DMS153 (cell line): ENCODE data around the gene PCDHGA1.
A peak's percentile ranks its signal among the peaks of the same experiment; 100 is the strongest.

Experiments used
- DNase-seq: peaks from one replicate; lab custom pipeline; 2025; lab: John Stamatoyannopoulos, UW

PCDHGA1 gene

DNA sequence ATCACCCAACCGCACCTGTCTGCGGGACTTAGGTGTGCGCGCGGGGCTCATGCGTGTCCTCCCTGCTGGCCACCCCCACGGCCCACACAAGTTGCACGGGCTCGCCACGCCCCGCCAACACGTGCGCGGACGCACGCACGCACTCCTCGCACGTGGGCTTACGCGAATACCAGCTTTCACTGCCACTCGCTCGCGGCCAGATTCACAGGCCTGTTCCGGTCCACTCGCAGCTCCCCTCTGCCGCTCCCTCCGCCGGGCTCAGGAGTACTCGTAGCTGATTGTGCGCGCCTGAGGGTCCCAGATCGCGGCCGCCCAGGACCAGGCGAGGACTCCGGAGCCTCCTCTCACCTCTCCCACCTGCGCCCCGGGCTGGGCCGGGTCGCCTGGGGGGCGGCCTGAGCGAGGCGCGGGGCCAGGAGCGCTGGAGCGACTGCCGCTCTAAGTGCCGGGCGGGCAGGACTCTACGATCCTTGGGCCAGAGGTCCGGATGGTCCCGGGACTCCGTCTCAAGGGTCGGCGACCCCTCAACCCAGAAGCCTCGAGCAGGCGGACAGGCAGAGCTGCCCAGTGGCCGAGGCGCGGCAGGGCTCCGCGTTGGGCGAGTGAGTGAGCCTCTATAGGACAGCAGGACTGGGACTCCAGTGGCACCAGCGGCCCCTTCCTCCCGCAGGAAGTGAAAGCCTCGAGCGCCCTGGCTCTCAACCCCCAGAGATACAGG lies 162.0 kb downstream of the PCDHGA1 start:
- no peak for DNase-seq

- no peak for DNase-seq
These were observed 163.4 kb downstream of the PCDHGA1 start for GRCh38 chr5:141493500-141494422.

GRCh38 chr5:141494761-141495452 lies 164.6 kb downstream of the PCDHGA1 start:
- DNase-seq = no peak

- no peak for DNase-seq
These were observed 165.1 kb downstream of the PCDHGA1 start for GRCh38 chr5:141495453-141495811.

GRCh38 chr5:141496038-141496437 lies 165.7 kb downstream of the PCDHGA1 start:
- no peak for DNase-seq

DNA sequence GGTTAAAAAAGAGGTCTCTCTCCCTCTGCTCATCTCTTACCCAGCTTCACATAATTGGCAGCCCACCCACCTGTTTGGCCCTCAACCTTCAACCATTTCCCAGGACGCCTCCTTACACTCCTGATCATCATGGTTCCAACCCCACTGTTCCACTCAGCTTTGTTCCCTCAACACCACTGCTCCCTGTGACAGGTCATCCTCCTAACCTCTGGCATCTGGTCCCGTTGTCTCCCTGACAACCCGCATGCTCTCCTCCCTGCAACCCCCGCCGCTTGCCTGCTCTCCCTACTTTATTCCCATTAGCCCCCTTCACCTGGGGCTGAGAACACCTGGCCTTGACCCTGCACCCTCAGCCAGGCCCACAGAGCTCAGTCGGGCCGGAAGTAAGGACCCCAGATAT lies 171.4 kb downstream of the PCDHGA1 start:
- no peak for DNase-seq

GRCh38 chr5:141503681-141504080 lies 173.4 kb downstream of the PCDHGA1 start:
- DNase-seq = no peak

DNA sequence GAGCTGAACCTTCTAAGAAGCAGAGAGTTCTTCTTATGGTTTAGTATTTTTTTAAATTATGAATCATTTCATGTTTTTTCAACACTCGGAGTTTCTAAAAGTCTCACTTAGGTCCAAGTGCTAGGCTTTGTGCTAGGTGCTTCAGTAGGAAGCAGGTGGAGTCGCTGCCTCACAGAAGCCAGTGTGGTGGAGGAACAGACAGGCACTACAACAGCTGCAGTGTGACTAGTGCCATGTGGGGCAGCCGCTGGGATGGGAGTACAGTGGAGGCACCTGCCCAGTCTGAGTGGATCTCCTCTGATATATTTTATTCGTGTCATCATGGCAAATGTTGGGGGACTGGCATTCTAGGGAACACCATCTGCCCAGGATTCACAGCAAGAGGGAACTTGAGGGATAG lies 173.9 kb downstream of the PCDHGA1 start:
- no peak for DNase-seq

DNA sequence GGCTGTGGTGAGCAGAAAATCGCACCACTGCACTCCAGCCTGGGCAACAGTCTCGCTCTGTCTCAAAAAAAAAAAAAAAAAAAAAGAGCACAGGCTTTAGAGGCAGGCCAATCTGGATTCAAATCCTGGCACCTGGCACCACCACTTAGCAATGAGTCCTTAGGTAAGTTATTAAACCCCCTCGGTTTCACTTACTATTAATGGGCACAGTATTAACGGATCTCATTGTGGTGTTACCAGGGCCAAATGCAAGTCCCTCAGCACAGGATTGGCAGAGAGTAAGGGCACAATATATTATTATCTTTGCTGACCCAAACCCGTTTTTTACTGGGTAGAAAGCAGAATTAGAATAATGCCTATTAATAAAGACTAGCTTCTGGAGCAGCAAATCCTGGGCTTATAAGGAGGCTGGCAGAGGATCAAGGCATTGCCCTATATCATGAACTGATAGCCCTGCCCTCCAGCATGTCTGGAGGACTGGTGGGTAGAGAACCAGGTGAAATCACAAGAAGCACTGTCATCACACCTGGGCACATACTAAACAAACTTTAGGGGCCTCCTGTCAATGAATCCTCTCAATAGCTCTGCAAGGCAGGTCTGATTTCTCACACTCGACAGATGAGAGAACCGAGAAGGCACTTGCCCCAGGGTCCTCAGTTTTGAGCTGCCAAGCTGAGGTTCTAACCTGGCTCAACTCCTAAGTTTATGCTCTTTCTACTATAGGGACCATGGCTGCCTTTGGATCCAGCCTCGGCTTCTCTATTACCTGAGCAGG lies 176.3 kb downstream of the PCDHGA1 start:
- no peak for DNase-seq

DNA sequence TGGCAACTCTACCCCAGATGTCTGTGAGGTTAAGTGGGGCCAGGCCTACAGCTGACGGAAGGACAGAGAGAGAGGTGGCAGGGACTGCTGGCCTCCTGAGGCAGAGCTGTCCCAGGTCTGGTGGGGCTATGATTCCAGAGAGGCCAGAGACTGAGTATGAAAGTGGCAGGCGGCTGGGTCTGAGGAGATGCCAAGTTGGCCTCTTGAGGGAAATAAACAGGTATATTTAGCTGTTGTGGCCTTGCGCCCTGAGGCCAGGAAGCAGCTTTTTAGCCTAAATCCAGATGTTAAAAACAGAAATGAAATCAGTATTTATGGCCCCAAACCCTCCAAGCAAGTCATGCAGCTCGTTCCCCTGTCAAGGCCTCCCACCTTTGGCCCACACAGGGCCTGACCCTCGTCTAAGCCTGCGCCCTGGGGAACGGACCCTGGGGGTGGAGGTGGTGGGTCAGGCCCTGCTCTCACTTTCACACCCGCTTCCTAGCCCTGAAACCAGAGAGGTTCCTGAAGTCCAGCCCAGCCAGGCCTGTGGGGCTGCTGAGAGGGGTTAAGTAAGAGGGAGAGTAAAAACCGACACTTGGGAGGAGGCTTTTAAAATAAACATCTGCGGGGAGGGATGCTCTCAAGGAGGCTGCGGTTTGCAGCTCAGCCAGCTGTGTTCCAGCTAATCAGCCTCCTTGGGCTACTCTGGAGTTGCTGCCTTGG lies 177.2 kb downstream of the PCDHGA1 start:
- DNase-seq = no peak

GRCh38 chr5:141508440-141508797 lies 178.1 kb downstream of the PCDHGA1 start:
- DNase-seq = no peak

DNA sequence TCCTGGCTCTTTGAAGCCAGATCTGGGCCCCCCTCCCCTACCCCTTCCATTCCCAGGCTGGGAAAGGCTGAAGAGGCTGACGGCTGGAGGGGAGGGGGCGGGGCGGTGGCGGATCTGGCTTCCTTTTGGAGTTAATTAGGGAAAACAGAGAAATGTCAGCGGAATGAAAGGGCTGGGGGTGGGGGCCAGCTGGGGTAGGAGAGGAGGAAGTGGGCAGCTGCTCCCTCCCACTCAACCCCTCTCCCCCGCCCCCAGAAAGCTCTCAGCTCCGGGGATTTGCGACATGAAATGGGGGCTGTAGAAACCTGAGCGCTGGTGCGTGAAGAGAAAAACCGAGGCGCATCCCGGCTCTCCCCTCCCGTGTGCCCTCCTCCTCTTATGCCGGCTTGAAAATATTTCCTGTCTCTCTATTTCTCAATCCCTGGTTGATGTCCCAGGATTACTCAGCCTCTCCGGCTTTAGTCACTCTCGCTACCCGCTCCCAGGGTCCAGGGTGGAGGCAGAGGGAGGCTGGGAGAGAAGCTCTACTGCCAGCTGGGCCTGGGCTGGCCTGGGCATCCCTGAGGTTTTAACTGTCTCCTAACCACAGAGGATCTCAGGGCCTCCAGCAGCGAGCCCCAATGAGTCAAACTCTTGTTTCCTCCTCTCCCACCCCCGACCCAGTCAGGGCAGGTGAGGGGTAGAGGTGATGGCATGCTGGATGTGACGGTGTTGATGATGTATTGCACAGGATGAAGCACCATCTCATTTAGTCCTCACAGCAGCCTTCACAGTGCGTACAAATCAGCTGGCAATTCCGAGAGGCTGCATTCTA lies 178.7 kb downstream of the PCDHGA1 start:
- DNase-seq = no peak

- no peak for DNase-seq
These were observed 179.8 kb downstream of the PCDHGA1 start for GRCh38 chr5:141510160-141510559.

- no peak for DNase-seq
These were observed 180.7 kb downstream of the PCDHGA1 start for GRCh38 chr5:141510850-141511601.

- DNase-seq = no peak
These were observed 181.5 kb downstream of the PCDHGA1 start for GRCh38 chr5:141511771-141512325.

GRCh38 chr5:141512390-141512910 lies 182.1 kb downstream of the PCDHGA1 start:
- DNase-seq = peak; percentile 35

DNA sequence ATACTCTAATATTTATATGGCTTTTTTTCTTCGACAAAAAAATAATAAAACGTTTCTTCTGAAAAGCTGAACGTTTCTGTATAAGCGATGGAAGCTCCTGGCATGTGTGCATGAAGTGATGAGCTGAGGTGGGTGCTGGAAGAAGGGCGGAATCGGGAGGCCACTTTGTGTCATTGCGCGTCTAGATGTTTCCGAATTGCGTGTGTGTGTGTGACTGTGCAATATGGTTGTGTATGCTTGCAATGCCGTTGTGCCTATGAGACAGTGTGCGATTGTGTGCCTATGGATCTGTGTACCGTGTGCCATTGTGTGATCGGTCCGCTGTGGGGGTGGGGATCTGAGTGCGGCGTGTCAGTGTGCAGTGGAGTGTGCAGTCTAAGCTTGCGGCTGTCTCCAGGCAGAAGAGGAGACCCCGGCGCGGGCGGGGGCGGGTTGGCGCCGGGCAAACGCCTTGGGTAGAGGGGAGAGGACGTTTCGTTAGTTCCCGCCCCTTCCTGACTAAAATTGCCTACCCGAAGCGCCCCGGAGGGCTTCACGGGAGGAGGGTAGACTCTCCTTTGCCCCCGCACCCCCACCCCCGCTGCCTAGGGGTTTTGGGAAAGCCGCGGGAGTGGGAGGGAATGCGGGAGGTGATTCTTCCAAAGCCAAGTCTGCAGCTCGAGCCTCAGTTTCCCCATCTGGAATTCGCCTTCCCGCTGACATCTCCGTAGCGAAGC lies 182.8 kb downstream of the PCDHGA1 start:
- DNase-seq = no peak

- peak; percentile 38 for DNase-seq
These were observed 183.5 kb downstream of the PCDHGA1 start for GRCh38 chr5:141513627-141514329.
